ENCODE results near the gene GPR143. TPM values are rescaled to one million over a fixed set of nuclear protein-coding genes. Genes with fewer than 3 reads are reported as not detected.

The GPR143 gene
- total and polyA plus RNA-seq, 9 of the 15 experiments (the other 6 are each of a cell fraction or from before 2014, with no cell fraction given): not detected

DNA sequence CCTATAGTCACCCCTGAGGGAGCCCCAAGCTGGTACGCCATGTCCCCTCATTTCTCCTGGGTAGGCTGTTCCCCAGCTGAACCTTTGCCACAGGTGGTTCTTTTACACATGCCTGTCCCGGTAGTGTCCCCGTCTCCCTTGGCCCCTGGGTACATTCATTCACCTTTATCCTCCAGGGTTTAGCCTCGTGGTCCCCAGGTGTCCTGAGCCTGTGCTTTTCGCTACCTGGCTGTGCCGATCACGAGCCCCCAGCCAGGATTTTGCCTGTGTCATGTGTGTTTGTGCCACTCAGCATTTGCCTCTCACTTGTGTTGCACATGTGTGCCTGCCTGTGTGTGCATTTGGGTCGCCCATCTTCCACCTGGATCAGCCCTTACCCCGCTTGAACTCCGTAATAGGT is 57.6 kb downstream of the GPR143 start:
- no peak overlapping the region for H2AFZ ChIP-seq (ENCODE audit: low read depth, low read length)
- H3K27ac ChIP-seq (ENCODE audit: extremely low read depth, low read depth, low read length): no peak overlapping the region
- POLR2A ChIA-PET: no interaction called here
- H4K20me1 ChIP-seq (replicated peaks; ENCODE audit: control insufficient read depth, insufficient read depth, low read length): 0 out of 2 replicates have a peak, but pooled peaks cover 4% of the 10 kb centered on the region
- in situ Hi-C loops (cut with MboI): no loop called here
- no peaks in the 10 kb centered on the region for H3K4me1 ChIP-seq (replicated peaks in 1 of 2; ENCODE audit: control insufficient read depth in 2 of 2, insufficient read depth in 2 of 2, low read length in 2 of 2)
- BruUV-seq (replicated peaks): no TSS peak
- no peak for ATAC-seq
- no peaks in the 10 kb centered on the region for H3K27me3 ChIP-seq (ENCODE audit: control insufficient read depth in 2 of 2, insufficient read depth in 2 of 2, low read length in 2 of 2)
- H3K79me2 ChIP-seq (ENCODE audit: control insufficient read depth, insufficient read depth, low read length): no peaks in the 10 kb centered on the region
- H3K9ac ChIP-seq (ENCODE audit: insufficient read depth in 1 of 2, low read depth in 2 of 2, low read length in 2 of 2): no peak overlapping the region
- no peak for TF ChIP-seq TAF15 (IDR thresholded peaks at IDR 0.05; ENCODE audit: low read depth, low read length)
- TF ChIP-seq HNRNPK (IDR thresholded peaks at IDR 0.05; ENCODE audit: low read depth, low read length, poor library complexity, severe bottlenecking): no peak
- no peaks in the 10 kb centered on the region for H3K9me1 ChIP-seq (ENCODE audit: control insufficient read depth, insufficient read depth, low read length)
- no peaks in the 10 kb centered on the region for H3K9me3 ChIP-seq (replicated peaks; ENCODE audit: control insufficient read depth, insufficient read depth, low read depth, low read length)
- no peak overlapping the region for H3K4me3 ChIP-seq
- 78% methylated on average over 6 of the region's 10 CpGs for WGBS (ENCODE audit: insufficient coverage, low coverage, missing lambda C conversion rate)
- no peak for FAIRE-seq
- intact Hi-C loops (cut with micrococcal nuclease): loop anchor here (5.0 kb wide), 3 partner anchors 246 to 736 kb away; no protein-coding TSS in a partner anchor
- H3K4me2 ChIP-seq (ENCODE audit: insufficient read depth, low read length): no peak overlapping the region
- DNase-seq (ENCODE audit: extremely low read depth in 1 of 4, low spot score in 3 of 4): no peak
- CTCF ChIA-PET (ENCODE audit: low intra/inter-chr PET ratio): interaction anchor here (0.7 to 1.3 kb wide), 2 partner anchors 410 to 737 kb away, joined by 3 to 4 read pairs; no protein-coding TSS in a partner anchor
- H3K36me3 ChIP-seq (ENCODE audit: control insufficient read depth, insufficient read depth, low read length): peaks cover 35% of the 10 kb centered on the region; the same call in 2 of the 3 replicates

DNA sequence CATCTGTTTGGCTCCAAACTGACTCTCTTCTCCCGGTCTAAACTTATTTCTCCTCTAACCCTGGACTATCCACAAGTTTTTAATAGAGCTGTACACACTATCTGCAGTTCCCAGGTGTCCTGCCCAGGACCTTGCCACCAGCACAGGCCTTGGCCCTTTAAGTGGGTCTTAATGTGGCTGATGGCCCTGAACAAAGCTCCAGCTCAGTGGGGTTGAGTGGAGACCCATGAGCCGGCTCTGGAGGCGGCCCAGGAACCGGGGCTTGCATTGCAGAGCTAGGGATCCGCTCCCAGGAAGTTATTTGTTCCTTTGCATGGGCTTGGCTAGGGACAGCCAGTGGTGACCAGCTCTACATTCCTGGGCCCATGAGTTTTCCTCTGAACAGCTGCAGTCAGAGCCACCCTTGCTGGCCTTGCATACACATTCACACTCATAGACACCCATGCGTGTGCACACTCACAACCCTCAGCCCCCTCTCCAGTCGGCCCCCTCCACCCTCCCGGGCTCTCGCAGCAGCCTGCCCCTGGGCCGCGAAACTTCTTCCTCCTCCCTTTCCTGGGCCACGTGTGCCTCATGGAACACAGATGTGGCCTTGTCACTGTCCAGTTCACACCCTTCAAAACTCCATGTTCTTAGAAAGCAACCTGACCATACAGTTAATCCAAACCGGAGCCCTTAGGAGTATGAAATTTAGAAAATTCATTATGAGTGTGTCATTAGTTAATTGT is 58.2 kb downstream of the GPR143 start:
- Histone ChIP-seq H4K20me1 (replicated peaks; ENCODE audit: control insufficient read depth, insufficient read depth, low read length) (0 out of 2 replicates have a peak, but pooled peaks cover 4% of the 10 kb centered on the region), H3K27me3 (ENCODE audit: control insufficient read depth in 2 of 2, insufficient read depth in 2 of 2, low read length in 2 of 2) (no peaks in the 10 kb centered on the region), H3K27ac (ENCODE audit: extremely low read depth, low read depth, low read length) (no peak overlapping the region), H3K4me1 (replicated peaks in 1 of 2; ENCODE audit: control insufficient read depth in 2 of 2, insufficient read depth in 2 of 2, low read length in 2 of 2) (no peaks in the 10 kb centered on the region), H3K9me1 (ENCODE audit: control insufficient read depth, insufficient read depth, low read length) (no peaks in the 10 kb centered on the region), H3K36me3 (ENCODE audit: control insufficient read depth, insufficient read depth, low read length) (peaks cover 31% of the 10 kb centered on the region; the same call in 2 of the 3 replicates), H3K4me2 (ENCODE audit: insufficient read depth, low read length) (no peak overlapping the region), H3K9me3 (replicated peaks; ENCODE audit: control insufficient read depth, insufficient read depth, low read depth, low read length) (no peaks in the 10 kb centered on the region), H2AFZ (ENCODE audit: low read depth, low read length) (no peak overlapping the region), H3K79me2 (ENCODE audit: control insufficient read depth, insufficient read depth, low read length) (no peaks in the 10 kb centered on the region), H3K9ac (ENCODE audit: insufficient read depth in 1 of 2, low read depth in 2 of 2, low read length in 2 of 2) (no peak overlapping the region), H3K4me3 (no peak overlapping the region)
- ChIA-PET POLR2A (no interaction called here), CTCF (ENCODE audit: low intra/inter-chr PET ratio) (no interaction called here)
- DNase-seq (ENCODE audit: extremely low read depth in 1 of 4, low spot score in 3 of 4): no peak
- FAIRE-seq: no peak
- 79% methylated on average over 5 of the region's 13 CpGs for WGBS (ENCODE audit: insufficient coverage, low coverage, missing lambda C conversion rate)
- no TSS peak for BruUV-seq (replicated peaks)
- in situ Hi-C loops (cut with MboI) (no loop called here), intact Hi-C loops (cut with micrococcal nuclease) (loop anchor here (5.0 kb wide), 3 partner anchors 245 to 735 kb away; no protein-coding TSS in a partner anchor)
- no peak for ATAC-seq
- TF ChIP-seq ILK (tag; IDR thresholded peaks at IDR 0.05; ENCODE audit: borderline replicate concordance, low read depth): no peak
- no peak for TF ChIP-seq SIRT6 (IDR thresholded peaks at IDR 0.05; ENCODE audit: low read depth, low read length)
- TF ChIP-seq KLF13 (tag; IDR thresholded peaks at IDR 0.05; ENCODE audit: borderline replicate concordance, low read depth): no peak
- no peak for TF ChIP-seq HMG20B (CRISPR knock-in tag; IDR thresholded peaks at IDR 0.05)
- no peak for TF ChIP-seq ZNF644 (tag; IDR thresholded peaks at IDR 0.05; ENCODE audit: low read depth)
- TF ChIP-seq, protein P1, sequence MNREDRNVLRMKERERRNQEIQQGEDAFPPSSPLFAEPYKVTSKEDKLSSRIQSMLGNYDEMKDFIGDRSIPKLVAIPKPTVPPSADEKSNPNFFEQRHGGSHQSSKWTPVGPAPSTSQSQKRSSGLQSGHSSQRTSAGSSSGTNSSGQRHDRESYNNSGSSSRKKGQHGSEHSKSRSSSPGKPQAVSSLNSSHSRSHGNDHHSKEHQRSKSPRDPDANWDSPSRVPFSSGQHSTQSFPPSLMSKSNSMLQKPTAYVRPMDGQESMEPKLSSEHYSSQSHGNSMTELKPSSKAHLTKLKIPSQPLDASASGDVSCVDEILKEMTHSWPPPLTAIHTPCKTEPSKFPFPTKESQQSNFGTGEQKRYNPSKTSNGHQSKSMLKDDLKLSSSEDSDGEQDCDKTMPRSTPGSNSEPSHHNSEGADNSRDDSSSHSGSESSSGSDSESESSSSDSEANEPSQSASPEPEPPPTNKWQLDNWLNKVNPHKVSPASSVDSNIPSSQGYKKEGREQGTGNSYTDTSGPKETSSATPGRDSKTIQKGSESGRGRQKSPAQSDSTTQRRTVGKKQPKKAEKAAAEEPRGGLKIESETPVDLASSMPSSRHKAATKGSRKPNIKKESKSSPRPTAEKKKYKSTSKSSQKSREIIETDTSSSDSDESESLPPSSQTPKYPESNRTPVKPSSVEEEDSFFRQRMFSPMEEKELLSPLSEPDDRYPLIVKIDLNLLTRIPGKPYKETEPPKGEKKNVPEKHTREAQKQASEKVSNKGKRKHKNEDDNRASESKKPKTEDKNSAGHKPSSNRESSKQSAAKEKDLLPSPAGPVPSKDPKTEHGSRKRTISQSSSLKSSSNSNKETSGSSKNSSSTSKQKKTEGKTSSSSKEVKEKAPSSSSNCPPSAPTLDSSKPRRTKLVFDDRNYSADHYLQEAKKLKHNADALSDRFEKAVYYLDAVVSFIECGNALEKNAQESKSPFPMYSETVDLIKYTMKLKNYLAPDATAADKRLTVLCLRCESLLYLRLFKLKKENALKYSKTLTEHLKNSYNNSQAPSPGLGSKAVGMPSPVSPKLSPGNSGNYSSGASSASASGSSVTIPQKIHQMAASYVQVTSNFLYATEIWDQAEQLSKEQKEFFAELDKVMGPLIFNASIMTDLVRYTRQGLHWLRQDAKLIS (CRISPR knock-in tag; IDR thresholded peaks at IDR 0.05): no peak
- no peak for TF ChIP-seq HIVEP1 (CRISPR knock-in tag; IDR thresholded peaks at IDR 0.05)
- no peak for TF ChIP-seq ZNF224 (CRISPR knock-in tag; IDR thresholded peaks at IDR 0.05)
- TF ChIP-seq ZNF408 (CRISPR knock-in tag; IDR thresholded peaks at IDR 0.05; ENCODE audit: low read depth): no peak
- no peak for TF ChIP-seq PHF20 (IDR thresholded peaks at IDR 0.05; ENCODE audit: partially characterized antibody)
